ENCODE data around the gene REV3L.
A peak's percentile ranks its signal among the peaks of the same experiment; 100 is the strongest.

REV3L gene

DNA sequence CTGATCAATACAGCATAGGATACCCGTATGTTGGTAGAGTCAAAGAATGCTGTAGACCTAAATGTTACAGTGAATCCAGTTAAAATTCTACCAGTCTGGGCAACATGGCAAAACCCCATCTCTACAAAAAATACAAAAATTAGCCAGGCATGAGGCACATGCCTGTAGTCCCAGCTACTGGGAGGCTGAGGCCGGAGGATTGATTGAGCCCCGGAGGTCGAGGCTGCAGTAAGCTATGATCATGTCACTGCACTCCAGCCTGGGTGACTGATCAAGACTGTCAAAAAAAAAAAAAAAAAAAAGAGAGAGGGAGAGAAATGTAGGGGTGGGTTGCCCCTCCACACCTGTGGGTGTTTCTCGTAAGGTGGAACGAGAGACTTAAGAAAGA lies 228.2 kb downstream of the REV3L start:
- no peak for DNase-seq

DNA sequence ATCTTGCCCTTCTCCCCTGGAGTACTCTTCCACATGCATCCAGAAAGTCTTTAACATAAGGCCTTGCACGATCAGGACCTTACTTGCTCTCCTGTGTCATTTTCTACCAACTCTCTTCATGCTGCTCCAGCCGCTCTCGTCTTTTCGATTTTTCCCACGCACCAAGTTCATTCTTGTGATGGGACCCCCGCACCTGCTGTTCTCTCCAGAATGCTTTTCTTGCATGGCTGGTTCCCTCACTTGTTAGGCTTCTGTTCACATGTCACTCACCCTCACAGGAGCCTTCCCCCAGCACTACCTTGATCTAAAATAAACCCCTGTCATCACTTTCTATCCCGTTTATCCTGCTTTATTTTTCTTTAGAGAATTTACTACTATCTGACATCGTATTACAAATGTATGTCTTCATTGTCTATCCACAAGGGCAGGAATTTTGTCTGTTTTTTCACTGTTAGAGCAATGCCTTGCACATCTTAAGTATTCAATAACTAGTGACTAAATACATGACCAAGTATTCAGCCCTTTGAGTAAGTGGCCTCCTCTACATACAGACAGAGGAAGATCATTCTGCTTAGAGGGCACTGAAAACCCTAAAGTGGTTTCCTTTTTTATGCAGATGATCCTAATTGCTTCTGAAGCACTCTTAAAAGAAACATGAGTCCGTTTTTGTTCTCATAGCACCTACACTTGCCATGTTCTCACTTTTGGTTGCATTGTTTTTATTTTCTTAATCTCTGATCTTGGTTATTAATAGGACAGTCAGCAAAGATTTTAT lies 228.8 kb downstream of the REV3L start:
- no peak for DNase-seq

GRCh38 chr6:111252726-111253125 lies 230.3 kb downstream of the REV3L start:
- no peak for DNase-seq

GRCh38 chr6:111250791-111251354 lies 232.1 kb downstream of the REV3L start:
- DNase-seq: peak; percentile 40
